Measurements from ENCODE around the gene TMCC3. TPM values are rescaled to one million over a fixed set of nuclear protein-coding genes. Genes with fewer than 3 reads are reported as not detected.

Gene TMCC3
- total and polyA plus RNA-seq, 4 donors: 0.81 to 2.3 (median 1.5) TPM

GRCh38 chr12:94621662-94622359, 28.5 kb downstream of the TMCC3 start:
- Histone ChIP-seq H3K4me3 (ENCODE audit: low read depth in 1 of 3, low read length in 3 of 3) (peak overlapping the region; percentile 25 to 60 (median 28)), H3K9ac (ENCODE audit: low read depth in 1 of 2, low read length in 2 of 2) (peak overlapping the region; percentile 32 to 56), H3K27me3 (ENCODE audit: control insufficient read depth in 4 of 4, insufficient read depth in 4 of 4, low read length in 3 of 4) (no peaks in the 10 kb centered on the region), H3K36me3 (ENCODE audit: control insufficient read depth in 4 of 4, insufficient read depth in 3 of 4, low read depth in 1 of 4, low read length in 3 of 4) (no peaks in the 10 kb centered on the region), H3K9me3 (ENCODE audit: control insufficient read depth in 4 of 4, low read length in 3 of 4) (no peaks in the 10 kb centered on the region), H3K27ac (ENCODE audit: low read depth in 1 of 2, low read length in 2 of 2) (peak overlapping the region; percentile 62 to 71), H3K4me1 (ENCODE audit: control insufficient read depth in 4 of 4, insufficient read depth in 4 of 4, low read length in 3 of 4) (peaks cover 0 to 18% (median 7%) of the 10 kb centered on the region in 4 donors)
- TF ChIP-seq RAD21 (IDR thresholded peaks at IDR 0.05): peak in 1 of 2 donors; percentile 3
- TF ChIP-seq CTCF (IDR thresholded peaks at IDR 0.05; ENCODE audit: low read depth, low read length, missing input control): no peak
- TF ChIP-seq FOXA1 (IDR thresholded peaks at IDR 0.05): no peak
- peak in 1 of 2 donors; percentile 8 for TF ChIP-seq RXRA (IDR thresholded peaks at IDR 0.05)
- TF ChIP-seq HNF4A (conservative IDR thresholded peaks at IDR 0.05): peak; percentile 22 to 36
- 27% methylated on average over 7 of the region's 7 CpGs for WGBS
- DNase-seq (ENCODE audit: low spot score): no peak

- no peaks in the 10 kb centered on the region for H3K36me3 ChIP-seq (ENCODE audit: control insufficient read depth in 4 of 4, insufficient read depth in 3 of 4, low read depth in 1 of 4, low read length in 3 of 4)
- TF ChIP-seq REST (IDR thresholded peaks at IDR 0.05) (no peak), CTCF (IDR thresholded peaks at IDR 0.05; ENCODE audit: low read depth, low read length, missing input control) (no peak), EGR1 (IDR thresholded peaks at IDR 0.05; ENCODE audit: low read depth in 2 of 2) (no peak)
- H3K27ac ChIP-seq (ENCODE audit: low read depth in 1 of 2, low read length in 2 of 2): no peak overlapping the region
- peaks cover 0 to 25% (median 12%) of the 10 kb centered on the region in 4 donors for H3K4me1 ChIP-seq (ENCODE audit: control insufficient read depth in 4 of 4, insufficient read depth in 4 of 4, low read length in 3 of 4)
- no peak overlapping the region for H3K9ac ChIP-seq (ENCODE audit: low read depth in 1 of 2, low read length in 2 of 2)
- no peak for DNase-seq (ENCODE audit: low spot score)
- H3K4me3 ChIP-seq (ENCODE audit: low read depth in 1 of 3, low read length in 3 of 3): no peak overlapping the region
- H3K9me3 ChIP-seq (ENCODE audit: control insufficient read depth in 4 of 4, low read length in 3 of 4): no peaks in the 10 kb centered on the region
- 78% methylated on average over 3 of the region's 3 CpGs for WGBS
- no peaks in the 10 kb centered on the region for H3K27me3 ChIP-seq (ENCODE audit: control insufficient read depth in 4 of 4, insufficient read depth in 4 of 4, low read length in 3 of 4)
These were observed 29.7 kb downstream of the TMCC3 start for GRCh38 chr12:94620621-94621020.

Data from liver (tissue), 9 donors.